GM21825 (cell line): ENCODE results near the gene TFF2.

Experiments used
- ATAC-seq: cut with Tn5 transposase; IDR thresholded peaks from one replicate; pipeline ENCODE4 v1.9.1; 2021; ENCODE audit warnings: mild to moderate bottlenecking, moderate library complexity; ENCODE audit not compliant: unreplicated experiment

TFF2 gene

GRCh38 chr21:42384156-42384945 is 33.6 kb upstream of the TFF2 start:
- ATAC-seq = no peak

- ATAC-seq = no peak
Observed at GRCh38 chr21:42383331-42383730, 32.5 kb upstream of the TFF2 start.

GRCh38 chr21:42382915-42383314 is 32.1 kb upstream of the TFF2 start:
- ATAC-seq = no peak

- ATAC-seq = no peak
Observed at GRCh38 chr21:42381347-42381984, 30.7 kb upstream of the TFF2 start.

- ATAC-seq = no peak
Observed at GRCh38 chr21:42379426-42380215, 28.8 kb upstream of the TFF2 start.

GRCh38 chr21:42378418-42378817 is 27.6 kb upstream of the TFF2 start:
- no peak for ATAC-seq

GRCh38 chr21:42377951-42378340 is 27.2 kb upstream of the TFF2 start:
- no peak for ATAC-seq

- no peak for ATAC-seq
Observed at GRCh38 chr21:42377211-42377950, 26.6 kb upstream of the TFF2 start.

- ATAC-seq = no peak
Observed at GRCh38 chr21:42376338-42376982, 25.7 kb upstream of the TFF2 start.

GRCh38 chr21:42375966-42376337 is 25.2 kb upstream of the TFF2 start:
- no peak for ATAC-seq

- no peak for ATAC-seq
Observed at GRCh38 chr21:42375506-42375905, 24.7 kb upstream of the TFF2 start.

GRCh38 chr21:42374864-42375499 is 24.2 kb upstream of the TFF2 start:
- ATAC-seq = no peak

- no peak for ATAC-seq
Observed at GRCh38 chr21:42374457-42374856, 23.7 kb upstream of the TFF2 start.

GRCh38 chr21:42373908-42374455 is 23.2 kb upstream of the TFF2 start:
- no peak for ATAC-seq

GRCh38 chr21:42373196-42373907 is 22.6 kb upstream of the TFF2 start:
- ATAC-seq = no peak

- ATAC-seq = no peak
Observed at GRCh38 chr21:42370894-42371654, 20.3 kb upstream of the TFF2 start.

- ATAC-seq = no peak
Observed at GRCh38 chr21:42369821-42370220, 19.0 kb upstream of the TFF2 start.

- ATAC-seq = no peak
Observed at GRCh38 chr21:42367367-42368165, 16.8 kb upstream of the TFF2 start.
